GM23338 (cell line): ENCODE data around the gene CEACAM18. TPM values are rescaled to one million over a fixed set of nuclear protein-coding genes. Genes with fewer than 3 reads are reported as not detected.

ENCODE experiments used
- CREB1 ChIP-seq: fragments of 250-450 bp; sonication (Bioruptor Pico); IDR thresholded peaks from 2 replicates; pipeline ENCODE4 v1.5.0; 2020; ENCODE audit warnings: low read depth, mild to moderate bottlenecking, moderate library complexity
- ETS1 ChIP-seq: IDR thresholded peaks from 2 replicates; pipeline ENCODE4 v1.6.1; 2016; ENCODE audit warnings: antibody characterized with exemption
- EZH2 ChIP-seq: fragments of 200-600 bp; sonication (generic); IDR thresholded peaks from one replicate; pipeline ENCODE4 v1.8.0; 2017; ENCODE audit warnings: antibody characterized with exemption, mild to moderate bottlenecking, low read depth; ENCODE audit not compliant: unreplicated experiment
- EZH2phosphoT487 ChIP-seq: fragments of 200-600 bp; sonication (generic); IDR thresholded peaks from one replicate; pipeline ENCODE4 v1.8.1; 2018; ENCODE audit warnings: antibody characterized with exemption; ENCODE audit not compliant: unreplicated experiment
- JUNB ChIP-seq: IDR thresholded peaks from one replicate; pipeline ENCODE4 v1.6.1; 2016; ENCODE audit warnings: antibody characterized with exemption; ENCODE audit not compliant: unreplicated experiment
- POLR2AphosphoS5 ChIP-seq: IDR thresholded peaks from 2 replicates; pipeline ENCODE4 v1.6.1; 2016; ENCODE audit warnings: antibody characterized with exemption, low read depth
- STAT1 ChIP-seq: IDR thresholded peaks from one replicate; pipeline ENCODE4 v1.6.1; 2016; ENCODE audit warnings: antibody characterized with exemption; ENCODE audit not compliant: unreplicated experiment
- ZNF114 ChIP-seq: fragments of 250-450 bp; sonication (Bioruptor Pico); IDR thresholded peaks from 2 replicates; pipeline ENCODE4 v1.5.0; 2020; ENCODE audit warnings: mild to moderate bottlenecking, moderate library complexity
- ZNF331 ChIP-seq: fragments of 250-450 bp; sonication (Bioruptor Pico); IDR thresholded peaks from 2 replicates; pipeline ENCODE4 v1.5.0; 2020; ENCODE audit warnings: low read depth, mild to moderate bottlenecking, moderate library complexity
- ZNF462 ChIP-seq: fragments of 250-450 bp; sonication (Bioruptor Pico); IDR thresholded peaks from 2 replicates; pipeline ENCODE4 v1.5.0; 2020; ENCODE audit warnings: mild to moderate bottlenecking, moderate library complexity
- polyA plus RNA-seq: library from polyadenylated mRNA; unstranded; fragments of >200 nt; fragmentation: Nextera tagmentation; extraction: Ambion mirVana; gene quantifications from 2 replicates; pipeline ENCODE4 v1.2.1, GENCODE V29; 2016
- total RNA-seq: library from RNA; depleted of rRNA; stranded (reverse); fragments of >200 nt; shearing (Covaris generic); gene quantifications from 2 replicates; pipeline ENCODE4 v1.2.3, GENCODE V29; 2014
- TF ChIP-seq, protein P1 (sequence below), 2 experiments: fragments of 200-600 bp in 1 of 2; sonication (generic) in 1 of 2; conservative IDR thresholded peaks; 2 replicates each; pipeline versions ENCODE4 v1.5.1 to v1.6.1; 2016 to 2017; ENCODE audit warnings: antibody characterized with exemption in 2 of 2, low read depth in 2 of 2, mild to moderate bottlenecking in 2 of 2, moderate library complexity in 1 of 2

The CEACAM18 gene
- total and polyA plus RNA-seq, 2 experiments from 2014 or later, result not detected

DNA sequence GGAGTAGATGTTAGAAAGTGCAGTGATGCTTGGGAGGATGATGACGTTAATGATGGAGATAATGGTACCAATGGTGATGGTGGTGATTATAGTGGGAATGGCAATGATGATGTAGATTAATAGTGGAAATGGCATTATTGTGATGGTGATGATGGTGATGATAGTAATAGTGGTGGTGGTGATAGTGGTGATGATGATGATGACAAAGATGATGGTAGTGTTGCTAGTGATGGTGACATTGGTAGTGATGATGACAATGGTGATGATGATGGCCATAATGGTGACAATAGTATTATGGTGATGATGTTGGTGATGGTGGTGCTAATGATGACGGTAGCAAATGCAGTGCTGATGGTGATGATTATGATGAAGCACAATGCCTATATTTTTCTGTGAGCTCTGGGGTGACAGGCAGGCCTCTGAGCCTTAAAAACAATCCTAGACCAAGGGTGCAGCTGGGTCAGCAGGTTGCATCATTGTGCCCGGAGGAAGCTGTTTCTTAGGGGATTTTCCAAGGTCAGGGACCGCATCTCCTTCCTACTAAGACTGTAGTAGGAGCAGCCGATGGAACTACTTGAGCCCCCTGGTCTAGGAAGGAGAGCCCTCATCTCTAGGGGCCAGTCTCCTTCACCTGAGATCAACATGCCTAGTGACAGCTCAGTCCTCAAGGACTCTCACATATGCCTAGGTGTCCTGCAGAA is 7.8 kb downstream of the CEACAM18 start (continued):
- TF ChIP-seq ZNF462 (no peak), EZH2 (no peak), JUNB (no peak), CREB1 (CRISPR knock-in tag) (no peak), ETS1 (no peak), STAT1 (no peak), EZH2phosphoT487 (no peak), POLR2AphosphoS5 (no peak), ZNF114 (CRISPR knock-in tag) (no peak), ZNF331 (CRISPR knock-in tag) (no peak)
- TF ChIP-seq, protein P1, sequence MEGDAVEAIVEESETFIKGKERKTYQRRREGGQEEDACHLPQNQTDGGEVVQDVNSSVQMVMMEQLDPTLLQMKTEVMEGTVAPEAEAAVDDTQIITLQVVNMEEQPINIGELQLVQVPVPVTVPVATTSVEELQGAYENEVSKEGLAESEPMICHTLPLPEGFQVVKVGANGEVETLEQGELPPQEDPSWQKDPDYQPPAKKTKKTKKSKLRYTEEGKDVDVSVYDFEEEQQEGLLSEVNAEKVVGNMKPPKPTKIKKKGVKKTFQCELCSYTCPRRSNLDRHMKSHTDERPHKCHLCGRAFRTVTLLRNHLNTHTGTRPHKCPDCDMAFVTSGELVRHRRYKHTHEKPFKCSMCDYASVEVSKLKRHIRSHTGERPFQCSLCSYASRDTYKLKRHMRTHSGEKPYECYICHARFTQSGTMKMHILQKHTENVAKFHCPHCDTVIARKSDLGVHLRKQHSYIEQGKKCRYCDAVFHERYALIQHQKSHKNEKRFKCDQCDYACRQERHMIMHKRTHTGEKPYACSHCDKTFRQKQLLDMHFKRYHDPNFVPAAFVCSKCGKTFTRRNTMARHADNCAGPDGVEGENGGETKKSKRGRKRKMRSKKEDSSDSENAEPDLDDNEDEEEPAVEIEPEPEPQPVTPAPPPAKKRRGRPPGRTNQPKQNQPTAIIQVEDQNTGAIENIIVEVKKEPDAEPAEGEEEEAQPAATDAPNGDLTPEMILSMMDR (conservative IDR thresholded peaks at IDR 0.05; ENCODE audit: low read depth in 2 of 2), result no peak
